Smooth muscle cell (in vitro differentiated cells): Measurements from ENCODE around the gene CLDN7. TPM values are rescaled to one million over a fixed set of nuclear protein-coding genes. Genes with fewer than 3 reads are reported as not detected.
A peak's percentile ranks its signal among the peaks of the same experiment; 100 is the strongest.

Experiments
- DNase-seq: peaks from one replicate; lab custom pipeline; 2025; ENCODE audit not compliant: unreplicated experiment; lab: John Stamatoyannopoulos, UW
- H2AFZ ChIP-seq: fragments of 200-600 bp; sonication (generic); 2 replicates; pipeline ENCODE4 v1.6.0; 2016; ENCODE audit warnings: antibody characterized with exemption, low read depth, mild to moderate bottlenecking
- H3F3A ChIP-seq: fragments of 200-600 bp; sonication (generic); 2 replicates; pipeline ENCODE4 v1.6.0; 2017; ENCODE audit warnings: antibody characterized with exemption, low read depth
- H3K27ac ChIP-seq: fragments of 200-600 bp; sonication (generic); 2 replicates; pipeline ENCODE4 v1.5.1; 2016; ENCODE audit warnings: low read depth, mild to moderate bottlenecking
- H3K27me3 ChIP-seq: fragments of 200-600 bp; sonication (generic); 2 replicates; pipeline ENCODE4 v1.6.1; 2016; ENCODE audit warnings: low read depth, mild to moderate bottlenecking
- H3K36me3 ChIP-seq: fragments of 200-600 bp; sonication (generic); 2 replicates; pipeline ENCODE4 v1.5.1; 2016; ENCODE audit warnings: low read depth
- H3K4me1 ChIP-seq: fragments of 200-600 bp; sonication (generic); 2 replicates; pipeline ENCODE4 v1.5.1; 2016; ENCODE audit warnings: low read depth
- H3K4me2 ChIP-seq: fragments of 200-600 bp; sonication (generic); 2 replicates; pipeline ENCODE4 v1.6.0; 2016; ENCODE audit warnings: mild to moderate bottlenecking
- H3K4me3 ChIP-seq: fragments of 200-600 bp; sonication (generic); 2 replicates; pipeline ENCODE4 v1.5.1; 2016; ENCODE audit warnings: mild to moderate bottlenecking
- H3K79me2 ChIP-seq: fragments of 200-600 bp; sonication (generic); 2 replicates; pipeline ENCODE4 v1.6.0; 2016; ENCODE audit warnings: low read depth, mild to moderate bottlenecking
- H3K9ac ChIP-seq: fragments of 200-600 bp; sonication (generic); 2 replicates; pipeline ENCODE4 v1.6.0; 2016; ENCODE audit warnings: low read depth
- H3K9me3 ChIP-seq: fragments of 200-600 bp; sonication (generic); replicated peaks from 2 replicates; pipeline ENCODE4 v1.5.1; 2016; ENCODE audit warnings: low read depth
- H4K20me1 ChIP-seq: fragments of 200-600 bp; sonication (generic); 2 replicates; pipeline ENCODE4 v1.6.0; 2016; ENCODE audit warnings: low read depth
- CTCF ChIP-seq: fragments of 200-600 bp; sonication (generic); IDR thresholded peaks from 2 replicates; pipeline ENCODE4 v1.5.1; 2017; ENCODE audit warnings: borderline replicate concordance, mild to moderate bottlenecking, antibody characterized with exemption; ENCODE audit not compliant: insufficient read depth, poor library complexity, severe bottlenecking
- WGBS: methylation state at CpG from one replicate; pipeline ENCODE4 v1.1.7; 2016; ENCODE audit warnings: low lambda C conversion rate; 5-methylcytosine and 5-hydroxymethylcytosine counted together
- polyA plus RNA-seq: library from polyadenylated mRNA; unstranded; fragments of >200 nt; fragmentation: Nextera tagmentation; extraction: Ambion mirVana; gene quantifications from 2 replicates; pipeline ENCODE4 v1.2.1, GENCODE V29; 2016
- total RNA-seq: library from RNA; depleted of rRNA; stranded (reverse); fragments of >200 nt; gene quantifications from 2 replicates; pipeline ENCODE4 v1.2.3, GENCODE V29; 2014

CLDN7 gene
- total and polyA plus RNA-seq, 2 experiments from 2014 or later = 25.2 to 33.7 TPM

- no peaks in the 10 kb centered on the region for H3K9me3 ChIP-seq
- H3K27ac ChIP-seq = no peak overlapping the region
- peaks cover 14% of the 10 kb centered on the region for H4K20me1 ChIP-seq
- H3K9ac ChIP-seq = no peak overlapping the region
- peaks cover 2% of the 10 kb centered on the region for H3K4me1 ChIP-seq
- H3K36me3 ChIP-seq = no peaks in the 10 kb centered on the region
- peaks cover 17% of the 10 kb centered on the region for H3K79me2 ChIP-seq
- no peak overlapping the region for H3K4me3 ChIP-seq
- no peaks in the 10 kb centered on the region for H3K27me3 ChIP-seq
- no peak for TF ChIP-seq CTCF
- WGBS = 97% methylated on average over 7 of the region's 7 CpGs
- DNase-seq = no peak
- no peak overlapping the region for H3K4me2 ChIP-seq
- H2AFZ ChIP-seq = no peak overlapping the region
- peaks cover 5% of the 10 kb centered on the region for H3F3A ChIP-seq
Observed at GRCh38 chr17:7304179-7304578, 41.9 kb upstream of the CLDN7 start.

- Histone ChIP-seq H3K9ac (no peak overlapping the region), H3K4me3 (no peak overlapping the region)
- peak; percentile 97 for TF ChIP-seq CTCF
Observed at GRCh38 chr17:7296189-7296861, 34.0 kb upstream of the CLDN7 start.

GRCh38 chr17:7295230-7296180 lies 33.2 kb upstream of the CLDN7 start:
- Histone ChIP-seq H3K27ac (no peak overlapping the region), H3K4me2 (peak overlapping the region; percentile 85), H2AFZ (peak overlapping the region; percentile 50), H3K4me3 (no peak overlapping the region), H3K4me1 (no peaks in the 10 kb centered on the region), H3K79me2 (no peaks in the 10 kb centered on the region), H4K20me1 (no peaks in the 10 kb centered on the region), H3K36me3 (no peaks in the 10 kb centered on the region), H3F3A (peaks cover 8% of the 10 kb centered on the region), H3K27me3 (peaks cover 49% of the 10 kb centered on the region), H3K9ac (no peak overlapping the region), H3K9me3 (no peaks in the 10 kb centered on the region)
- WGBS = 71% methylated on average over 42 of the region's 42 CpGs
- DNase-seq = no peak
- TF ChIP-seq CTCF = no peak

More at GRCh38 chr17:7296189-7296861, 34.0 kb upstream of the CLDN7 start:
- Histone ChIP-seq H3K9me3 (no peaks in the 10 kb centered on the region), H3F3A (peaks cover 8% of the 10 kb centered on the region), H3K4me1 (no peaks in the 10 kb centered on the region), H3K36me3 (no peaks in the 10 kb centered on the region), H3K27ac (no peak overlapping the region), H3K27me3 (peaks cover 41% of the 10 kb centered on the region), H2AFZ (peak overlapping the region; percentile 50), H3K79me2 (no peaks in the 10 kb centered on the region), H3K4me2 (peak overlapping the region; percentile 79), H4K20me1 (no peaks in the 10 kb centered on the region)
- WGBS = 8% methylated on average over 49 of the region's 51 CpGs
- DNase-seq = peak; percentile 52
